ENCODE results near the gene MYL5.
"Not testable (repeated sequence)": the region's sequence is repeated elsewhere in the genome, so short reads cannot be mapped to it uniquely, and the experiment has no call there.

MYL5 gene

DNA sequence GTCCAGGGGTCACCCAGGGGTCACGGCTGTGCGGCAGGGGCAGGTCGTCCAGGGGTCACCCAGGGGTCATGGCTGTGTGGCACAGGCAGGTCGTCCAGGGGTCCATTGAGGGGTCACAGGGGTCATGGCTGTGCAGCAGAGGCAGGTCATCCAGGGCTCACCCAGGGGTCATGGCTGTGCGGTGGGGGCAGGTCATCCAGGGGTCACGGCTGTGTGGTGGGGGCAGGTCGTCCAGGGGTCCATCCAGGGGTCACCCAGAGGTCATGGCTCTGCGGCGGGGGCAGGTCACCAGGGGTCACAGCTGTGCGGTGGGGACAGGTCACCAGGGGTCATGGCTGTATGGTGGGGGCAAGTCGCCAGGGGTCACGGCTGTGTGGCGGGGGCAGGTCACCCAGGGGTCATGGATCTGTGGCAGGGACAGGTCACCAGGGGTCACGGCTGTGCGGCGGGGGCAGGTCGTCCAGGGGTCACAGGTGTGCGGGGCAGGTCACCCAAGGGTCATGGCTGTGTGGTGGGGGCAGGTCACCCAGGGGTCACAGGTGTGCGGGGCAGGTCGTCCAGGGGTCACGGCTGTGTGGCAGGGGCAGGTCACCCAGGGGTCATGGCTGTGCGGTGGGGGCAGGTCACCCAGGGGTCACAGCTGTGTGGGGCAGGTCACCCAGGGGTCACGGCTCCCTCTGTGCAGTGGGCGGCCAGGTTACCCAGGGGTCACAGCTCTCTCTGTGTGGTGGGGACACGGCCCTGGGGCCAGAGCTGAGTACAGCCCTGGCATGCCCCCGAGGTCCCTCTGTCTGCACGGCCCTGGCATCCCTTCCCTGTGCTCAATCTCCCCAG, 16.3 kb upstream of the MYL5 start:
- no peak for DNase-seq

DNA sequence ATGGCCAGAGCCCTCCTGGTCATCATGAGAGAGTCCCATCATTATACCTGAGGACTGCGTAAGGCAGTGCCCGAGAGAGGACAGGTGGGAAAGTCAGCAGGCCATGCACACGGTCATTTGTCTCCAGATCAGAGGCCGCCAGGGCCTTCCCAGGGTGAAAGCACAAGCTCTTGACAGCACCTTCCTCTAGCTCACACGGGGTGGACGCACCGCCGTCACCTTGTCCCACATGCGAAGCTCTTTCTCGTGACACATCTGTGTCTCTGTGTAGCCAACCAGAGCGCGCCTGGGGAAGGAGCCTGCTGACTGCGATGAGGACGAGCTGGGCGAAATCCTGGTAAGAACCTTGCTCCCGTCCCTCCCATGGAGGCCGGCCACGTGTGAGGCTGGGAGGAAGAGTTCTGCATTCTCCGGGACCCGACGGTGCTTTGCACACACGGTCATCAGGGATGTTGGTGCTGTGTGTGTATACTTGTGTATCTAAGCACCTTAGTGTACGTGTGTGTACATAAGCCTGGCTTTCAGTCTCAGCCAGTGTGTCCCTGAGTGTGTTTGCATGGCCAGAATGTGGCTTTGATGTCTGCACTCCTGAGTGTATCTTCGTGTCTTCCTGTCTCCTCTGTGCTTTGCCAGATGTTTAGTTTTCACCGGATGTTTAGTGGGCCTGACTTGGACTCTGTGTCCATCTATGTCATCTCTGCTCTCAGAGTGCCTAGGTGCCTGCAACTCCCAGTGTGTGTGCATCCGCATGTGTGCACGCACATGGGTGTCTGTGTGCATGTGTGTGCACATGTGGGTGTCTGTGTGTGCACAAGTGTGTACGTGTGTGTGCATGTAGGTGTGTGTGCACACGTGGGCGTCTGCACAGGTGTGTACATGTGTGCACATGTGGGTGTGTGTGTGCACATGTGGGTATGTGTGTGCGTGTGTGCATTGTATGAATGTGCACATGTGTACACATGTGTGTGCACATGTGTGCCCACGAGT, 15.4 kb upstream of the MYL5 start:
- no peak for DNase-seq

DNA sequence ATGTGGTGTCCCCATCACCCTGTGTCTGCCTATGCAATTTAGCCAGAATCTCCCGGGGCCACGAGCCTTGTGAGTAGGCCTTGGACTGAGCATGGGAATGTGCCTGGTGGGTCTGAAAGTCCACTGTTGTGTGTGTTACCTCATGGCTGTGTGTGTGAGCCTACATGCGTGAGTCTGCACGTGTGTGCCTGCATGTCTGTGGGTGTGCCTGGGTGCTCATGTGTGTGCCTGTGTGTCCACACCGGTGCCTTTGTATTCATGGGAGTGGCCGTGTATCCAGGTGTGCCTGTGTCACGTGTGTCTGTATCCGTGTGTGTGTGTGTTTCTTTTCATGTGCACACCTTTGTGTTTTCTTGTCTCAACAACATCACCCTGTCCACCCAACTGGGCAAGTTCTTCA, 14.5 kb upstream of the MYL5 start:
- no peak for DNase-seq

GRCh38 chr4:660401-660800, 13.9 kb upstream of the MYL5 start:
- DNase-seq: no peak

DNA sequence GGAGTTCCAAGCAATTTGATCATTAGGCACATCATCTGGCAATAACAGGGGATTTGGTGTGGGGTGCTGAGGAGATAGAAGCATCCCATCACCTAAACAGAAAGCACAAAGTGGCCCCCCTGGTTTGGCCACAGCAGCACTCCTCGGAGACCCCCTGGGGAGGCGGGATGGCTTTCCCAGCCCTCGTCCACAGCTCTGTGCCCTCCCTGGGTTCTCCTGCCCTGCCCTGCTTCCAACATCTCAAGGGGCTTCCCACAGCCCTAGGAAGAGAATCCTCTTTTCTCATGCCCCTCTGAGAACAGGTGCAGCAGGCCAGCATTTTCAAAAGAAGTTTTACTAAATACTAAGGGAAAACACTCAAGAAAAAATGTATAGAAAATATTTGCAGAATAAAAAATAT, 13.1 kb upstream of the MYL5 start:
- DNase-seq: no peak

- no peak for DNase-seq
These were observed 12.2 kb upstream of the MYL5 start for GRCh38 chr4:661881-662761.

DNA sequence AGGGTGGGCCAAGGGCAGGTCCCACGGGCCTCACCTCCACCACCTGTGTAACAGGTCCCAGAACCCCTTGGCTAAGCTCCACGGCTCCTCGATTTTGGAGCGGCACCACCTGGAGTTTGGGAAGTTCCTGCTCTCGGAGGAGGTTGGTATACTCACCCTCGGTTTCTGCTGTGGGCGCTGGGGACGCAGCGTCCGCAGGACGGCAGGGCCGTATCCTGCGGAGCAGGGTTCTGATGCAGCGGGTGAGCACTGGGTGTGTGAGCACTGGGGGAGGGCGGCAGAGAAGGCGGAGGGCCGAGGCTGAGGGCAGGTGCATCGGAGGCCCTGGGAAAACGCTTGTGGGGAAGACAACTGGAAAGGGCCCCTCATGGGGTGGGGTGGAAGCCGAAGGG, 11.3 kb upstream of the MYL5 start:
- no peak for DNase-seq

- no peak for DNase-seq
These were observed 10.6 kb upstream of the MYL5 start for GRCh38 chr4:663438-664428.

DNA sequence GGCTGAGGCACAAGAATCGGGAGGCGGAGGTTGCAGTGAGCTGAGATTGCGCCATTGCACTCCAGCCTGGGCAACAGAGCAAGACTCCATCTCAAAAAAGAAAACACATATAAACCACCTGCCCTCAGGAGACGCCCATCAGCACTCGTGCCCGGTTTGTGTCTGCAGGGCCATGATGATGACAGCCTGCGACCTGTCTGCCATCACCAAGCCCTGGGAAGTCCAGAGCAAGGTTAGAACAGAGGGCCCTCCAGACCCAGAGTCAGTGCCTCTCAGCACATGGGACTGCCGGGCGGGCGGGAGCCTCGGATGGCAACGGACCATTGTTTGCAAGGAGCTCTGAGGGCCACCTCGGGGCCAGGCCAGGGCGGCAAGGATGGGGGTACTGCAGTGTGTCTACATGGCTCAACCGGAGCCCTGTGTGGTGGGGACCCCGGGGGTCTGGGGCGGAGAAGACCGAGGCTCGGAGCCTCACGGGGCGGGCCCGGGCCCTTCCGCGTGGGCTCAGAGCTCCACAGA, 9.6 kb upstream of the MYL5 start:
- no peak for DNase-seq

- no peak for DNase-seq
These were observed 9.0 kb upstream of the MYL5 start for GRCh38 chr4:665381-665750.

DNA sequence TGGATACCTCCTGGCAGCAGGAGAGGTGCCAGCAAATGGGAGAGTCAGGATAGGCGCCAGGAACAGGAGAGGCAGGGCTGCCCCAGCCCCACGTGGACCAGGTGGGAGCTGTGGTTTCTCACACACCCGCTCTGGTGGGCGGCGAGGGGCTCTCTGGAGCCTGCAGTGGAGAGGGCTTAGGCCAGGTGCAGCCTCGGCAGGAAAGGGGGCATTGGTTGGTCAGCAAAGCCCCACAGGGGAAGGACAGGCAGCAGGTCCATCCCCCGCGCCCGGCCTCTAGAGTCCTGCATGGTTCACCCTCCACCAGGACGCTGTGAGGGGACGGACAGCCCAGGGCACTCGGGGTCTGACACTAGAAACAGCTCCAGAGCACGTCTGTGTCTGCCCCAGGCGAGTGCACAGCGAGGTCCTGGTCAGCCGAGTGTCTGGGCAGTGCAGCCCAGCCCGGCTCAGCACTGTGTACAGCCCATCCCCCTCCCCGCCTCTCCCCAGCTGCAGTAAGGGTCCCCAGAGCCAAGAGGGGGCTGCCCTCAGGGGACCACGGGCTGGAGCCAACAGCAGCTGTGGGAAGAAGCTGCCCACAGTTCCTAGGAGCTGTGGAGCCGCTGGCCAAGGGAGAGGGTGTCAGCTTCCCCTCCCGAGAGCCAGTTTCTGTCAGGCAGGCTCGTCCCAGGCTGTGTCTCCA, 8.4 kb upstream of the MYL5 start:
- no peak for DNase-seq

- DNase-seq: no peak
These were observed 7.9 kb upstream of the MYL5 start for GRCh38 chr4:666436-666810.

DNA sequence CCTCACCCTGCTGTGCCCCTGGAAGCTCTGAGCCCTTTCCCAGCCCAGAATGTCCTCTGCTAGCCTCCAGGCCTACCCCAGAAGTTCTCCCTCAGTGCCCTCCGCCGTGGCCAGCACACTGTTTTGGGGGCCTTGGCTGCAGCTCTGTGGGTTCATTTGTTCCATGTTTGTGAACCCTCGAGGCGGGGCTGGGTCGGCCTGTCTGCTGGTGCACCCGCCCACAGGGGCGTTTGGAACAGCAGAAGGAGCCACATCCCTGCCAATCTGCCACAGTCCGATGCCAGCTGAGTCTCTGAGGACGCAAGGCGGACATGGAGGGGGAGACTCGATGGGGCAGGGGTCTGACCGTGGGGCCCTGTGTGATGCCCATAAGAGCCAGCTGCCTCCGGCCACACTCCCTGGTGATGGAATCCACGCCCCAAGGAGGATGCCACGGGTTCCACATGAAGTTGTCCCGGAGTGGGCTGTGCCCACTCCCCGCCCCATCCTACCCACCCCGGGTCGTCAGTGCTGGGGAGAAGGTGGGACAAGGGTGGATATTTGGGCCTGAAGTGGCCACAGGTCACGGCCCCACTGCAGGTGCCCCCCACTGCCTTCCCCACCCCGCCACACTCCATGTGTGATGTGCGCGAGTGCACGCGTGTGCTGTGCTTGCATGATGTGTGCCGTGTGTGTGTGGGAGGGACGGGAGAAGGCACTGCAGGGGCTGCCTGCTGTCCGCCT, 7.4 kb upstream of the MYL5 start:
- DNase-seq: no peak

DNA sequence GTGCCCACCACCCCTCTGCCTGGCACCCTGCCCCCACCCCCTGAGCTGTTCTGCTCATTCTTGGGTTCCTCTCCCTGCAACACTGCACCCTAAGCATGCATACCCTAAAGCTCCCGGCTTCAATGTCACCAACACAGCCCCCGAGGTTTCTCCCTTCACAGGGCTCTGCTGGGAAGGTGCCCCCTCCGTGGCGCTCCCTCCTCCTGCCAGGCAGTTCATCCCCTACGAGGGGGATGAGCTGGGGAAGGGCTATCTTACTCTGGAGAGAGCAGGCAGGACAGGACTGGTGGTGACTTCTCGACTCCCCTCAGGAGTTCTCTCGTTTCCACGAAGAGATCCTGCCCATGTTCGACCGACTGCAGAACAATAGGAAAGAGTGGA, 6.8 kb upstream of the MYL5 start:
- no peak for DNase-seq

DNA sequence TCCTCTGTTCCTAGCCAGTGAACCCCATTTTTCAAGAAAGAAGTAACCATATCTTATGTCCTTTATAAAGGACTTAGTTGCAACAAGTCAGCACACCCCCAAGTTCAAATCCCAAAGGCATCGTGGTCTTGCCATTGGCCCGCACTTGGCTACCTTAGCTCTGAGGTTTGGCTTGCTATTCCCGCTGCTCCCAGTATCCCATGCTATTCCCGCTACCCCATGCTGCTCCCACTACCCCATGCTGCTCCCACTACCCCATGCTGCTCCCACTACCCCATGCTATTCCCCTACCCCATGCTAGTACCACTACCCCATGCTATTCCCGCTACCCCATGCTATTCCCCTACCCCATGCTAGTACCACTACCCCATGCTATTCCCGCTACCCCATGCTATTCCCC, 6.1 kb upstream of the MYL5 start:
- not testable (repeated sequence) for DNase-seq

GRCh38 chr4:669806-670559, 4.4 kb upstream of the MYL5 start:
- DNase-seq: not testable (repeated sequence)

DNA sequence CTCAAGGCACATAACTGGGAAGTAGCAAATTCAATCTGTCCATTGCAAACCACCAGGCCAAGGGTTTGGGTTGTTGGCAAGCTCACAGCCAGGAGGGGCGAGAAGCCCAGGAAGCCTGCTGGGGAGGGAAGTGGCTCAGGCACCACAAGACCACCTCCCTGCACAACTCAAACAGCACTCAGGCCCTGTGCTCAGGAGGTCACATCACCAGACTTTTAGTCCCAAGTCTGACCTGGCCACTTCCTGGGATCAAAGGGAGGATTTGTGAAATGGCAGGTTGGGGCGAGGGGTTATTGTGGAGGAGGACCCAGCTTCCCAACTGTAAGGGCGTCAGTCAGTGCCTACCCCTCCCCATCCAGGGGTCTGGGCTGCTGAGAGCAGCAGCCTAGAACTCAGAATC, 2.6 kb upstream of the MYL5 start:
- no peak for DNase-seq

DNA sequence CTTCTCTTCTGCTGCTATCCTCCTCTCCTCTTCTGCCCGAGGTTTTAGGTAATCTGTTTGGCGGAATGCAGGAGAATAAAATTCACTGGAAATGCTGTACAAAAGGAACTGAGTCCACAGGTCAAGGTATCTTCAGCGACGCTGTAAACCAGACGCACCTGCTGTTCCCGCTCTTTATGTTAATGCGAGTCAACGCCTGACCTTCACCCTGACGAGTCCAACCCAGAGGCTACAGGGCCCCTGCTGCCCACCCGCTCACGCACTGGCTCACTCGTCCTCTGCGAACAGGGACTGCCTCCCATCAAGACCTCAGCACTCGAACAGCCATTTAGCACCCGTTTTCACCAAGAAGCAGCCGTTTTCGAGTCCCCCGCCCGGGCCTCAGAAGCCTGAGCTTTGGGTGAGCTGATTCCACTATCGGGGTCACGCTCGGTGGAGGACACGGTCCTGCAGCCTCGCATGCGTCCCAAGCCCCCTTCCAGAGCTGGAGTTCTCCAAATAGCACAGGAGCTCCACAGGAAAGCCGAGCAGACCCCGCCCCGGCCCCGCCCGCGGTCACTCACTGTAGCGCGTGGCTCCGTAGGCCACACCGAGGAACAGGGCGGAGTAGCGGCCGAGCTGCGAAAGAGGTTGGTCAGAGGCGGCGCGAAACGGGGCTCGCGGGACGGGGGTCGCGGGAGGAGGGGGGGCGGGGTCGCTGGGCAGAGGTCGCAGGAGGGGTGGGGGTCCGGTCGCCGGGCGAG, 822 bp upstream of the MYL5 start:
- no peak for DNase-seq
